IMR-90 (cell line): ENCODE results near the gene ELAVL1. TPM values are rescaled to one million over a fixed set of nuclear protein-coding genes. Genes with fewer than 3 reads are reported as not detected.

Experiments
- ATAC-seq: fragments of 200-7000 bp; cut with Tn5 transposase; 2 replicates; pipeline ENCODE4 v1.9.1; 2020; ENCODE audit warnings: low read depth, mild to moderate bottlenecking, moderate library complexity
- BruUV-seq: library from RNA; stranded (reverse); fragments of 400-500 nt; replicated peaks from 2 replicates; lab custom pipeline; 2021; lab: Mats Ljungman, UMichigan
- CTCF ChIA-PET: fragments of 300-600 bp; formaldehyde crosslinking; extraction: SDS; loops from one replicate; lab custom pipeline; 2021; ENCODE audit warnings: antibody characterized with exemption; lab: Yijun Ruan, JAX
- POLR2A ChIA-PET: fragments of 300-600 bp; sonication (Branson Sonifier 250); formaldehyde crosslinking; loops from one replicate; lab custom pipeline; 2022; ENCODE audit warnings: antibody characterized with exemption; ENCODE audit not compliant: unreplicated experiment; lab: Charles Lee
- DNase-seq: peaks from one replicate; pipeline ENCODE4 v3.0.0; 2013
- H2AFZ ChIP-seq: replicated peaks from 2 replicates; pipeline ENCODE3; 2013; ENCODE audit warnings: low read length, mild to moderate bottlenecking; ENCODE audit not compliant: poor library complexity
- H2AK5ac ChIP-seq: 2 replicates; pipeline ENCODE4 v1.6.1; 2013; ENCODE audit warnings: low read depth, low read length, inconsistent platforms
- H2AK9ac ChIP-seq: replicated peaks from 2 replicates; pipeline ENCODE3; 2013; ENCODE audit warnings: mild to moderate bottlenecking, low read depth, low read length, moderate library complexity; ENCODE audit not compliant: poor library complexity
- H2BK120ac ChIP-seq: 2 replicates; pipeline ENCODE4 v1.6.1; 2013; ENCODE audit warnings: low read depth, low read length, inconsistent platforms
- H2BK15ac ChIP-seq: 3 replicates; pipeline ENCODE4 v1.6.1; 2013; ENCODE audit warnings: low read depth, low read length, inconsistent platforms
- H2BK20ac ChIP-seq: 2 replicates; pipeline ENCODE4 v1.6.1; 2013; ENCODE audit warnings: low read depth, mild to moderate bottlenecking, inconsistent platforms, low read length, moderate library complexity
- H2BK5ac ChIP-seq: 2 replicates; pipeline ENCODE4 v1.6.1; 2013; ENCODE audit warnings: mild to moderate bottlenecking, low read depth, low read length, inconsistent platforms; ENCODE audit not compliant: poor library complexity, severe bottlenecking
- H3K14ac ChIP-seq: replicated peaks from 2 replicates; pipeline ENCODE4 v1.6.1; 2013; ENCODE audit warnings: low read depth, low read length, inconsistent platforms
- H3K18ac ChIP-seq: 2 replicates; pipeline ENCODE4 v1.6.1; 2013; ENCODE audit warnings: low read depth, low read length, control low read depth
- H3K23ac ChIP-seq: 2 replicates; pipeline ENCODE4 v1.6.1; 2013; ENCODE audit warnings: low read depth, low read length, inconsistent platforms
- H3K27ac ChIP-seq: 2 replicates; pipeline ENCODE4 v1.5.1; 2013; ENCODE audit warnings: mild to moderate bottlenecking, control low read depth, low read length; ENCODE audit not compliant: insufficient read depth
- H3K27me3 ChIP-seq: 2 replicates; pipeline ENCODE4 v1.6.1; 2013; ENCODE audit warnings: low read length; ENCODE audit not compliant: control insufficient read depth, insufficient read depth
- H3K36me3 ChIP-seq: 2 replicates; pipeline ENCODE4 v1.6.1; 2013; ENCODE audit warnings: low read length, mixed read lengths; ENCODE audit not compliant: control insufficient read depth, insufficient read depth
- H3K4ac ChIP-seq: 2 replicates; pipeline ENCODE4 v1.6.1; 2013; ENCODE audit warnings: low read depth, low read length, inconsistent platforms
- H3K4me1 ChIP-seq: 2 replicates; pipeline ENCODE4 v1.6.1; 2013; ENCODE audit warnings: low read length, mixed read lengths; ENCODE audit not compliant: control insufficient read depth, insufficient read depth
- H3K4me2 ChIP-seq: 2 replicates; pipeline ENCODE4 v1.6.1; 2013; ENCODE audit warnings: low read depth, mild to moderate bottlenecking, control low read depth, low read length, moderate library complexity
- H3K4me3 ChIP-seq: 2 replicates; pipeline ENCODE4 v1.5.1; 2013; ENCODE audit warnings: low read depth, mild to moderate bottlenecking, control low read depth, low read length, moderate library complexity; ENCODE audit not compliant: insufficient read depth
- H3K56ac ChIP-seq: 2 replicates; pipeline ENCODE4 v1.6.1; 2013; ENCODE audit warnings: low read length, inconsistent platforms; ENCODE audit not compliant: insufficient read depth; ENCODE audit errors: extremely low read depth
- H3K79me1 ChIP-seq, 2 experiments: 2 replicates each; pipeline ENCODE4 v1.6.1; 2013; ENCODE audit warnings: low read length in 2 of 2, inconsistent platforms in 1 of 2, low read depth in 1 of 2
- H3K9ac ChIP-seq: 2 replicates; pipeline ENCODE4 v1.6.1; 2013; ENCODE audit warnings: low read depth, low read length, control low read depth
- H3K9me1 ChIP-seq: 2 replicates; pipeline ENCODE4 v1.6.1; 2013; ENCODE audit warnings: low read length, inconsistent platforms; ENCODE audit not compliant: insufficient read depth
- H3K9me3 ChIP-seq: 2 replicates; pipeline ENCODE4 v1.6.1; 2013; ENCODE audit warnings: low read length; ENCODE audit not compliant: control insufficient read depth, insufficient read depth
- H4K20me1 ChIP-seq: 2 replicates; pipeline ENCODE4 v1.6.1; 2013; ENCODE audit warnings: low read length, inconsistent platforms; ENCODE audit not compliant: insufficient read depth
- H4K5ac ChIP-seq: 2 replicates; pipeline ENCODE4 v1.6.1; 2013; ENCODE audit warnings: mild to moderate bottlenecking, low read depth, low read length, control low read depth
- H4K8ac ChIP-seq, 2 experiments: 2 replicates each; pipeline ENCODE4 v1.6.1; 2013; ENCODE audit warnings: low read depth in 2 of 2, low read length in 2 of 2, control low read depth in 1 of 2, inconsistent platforms in 1 of 2
- H4K91ac ChIP-seq: 2 replicates; pipeline ENCODE4 v1.6.1; 2013; ENCODE audit warnings: low read depth, low read length, inconsistent platforms; ENCODE audit not compliant: insufficient read depth
- BHLHE40 ChIP-seq: fragments of 150-350 bp; IDR thresholded peaks from 2 replicates; pipeline ENCODE4 v1.6.1; 2016; ENCODE audit warnings: mild to moderate bottlenecking, low read depth, low read length
- CEBPB ChIP-seq: IDR thresholded peaks from 2 replicates; pipeline ENCODE4 v1.6.1; 2012; ENCODE audit warnings: low read depth, low read length, improper control_type of control experiment
- CHD1 ChIP-seq: IDR thresholded peaks from 2 replicates; pipeline ENCODE4 v1.6.1; 2012; ENCODE audit warnings: low read depth, low read length, improper control_type of control experiment
- CTCF ChIP-seq: conservative IDR thresholded peaks from 2 replicates; pipeline ENCODE4 v1.5.1; 2012; ENCODE audit warnings: mild to moderate bottlenecking, low read depth, low read length, improper control_type of control experiment
- ELK1 ChIP-seq: fragments of 150-350 bp; IDR thresholded peaks from 2 replicates; pipeline ENCODE4 v1.6.1; 2016; ENCODE audit warnings: low read depth, mild to moderate bottlenecking, low read length, moderate library complexity, borderline replicate concordance
- FOS ChIP-seq: fragments of 150-350 bp; IDR thresholded peaks from 2 replicates; pipeline ENCODE4 v1.6.1; 2016; ENCODE audit warnings: low read depth, low read length
- MAFK ChIP-seq: IDR thresholded peaks from 2 replicates; pipeline ENCODE4 v1.6.1; 2012; ENCODE audit warnings: low read depth, low read length, improper control_type of control experiment
- MAZ ChIP-seq: IDR thresholded peaks from 2 replicates; pipeline ENCODE4 v1.6.1; 2012; ENCODE audit warnings: low read depth, mild to moderate bottlenecking, low read length, improper control_type of control experiment, moderate library complexity, borderline replicate concordance
- MXI1 ChIP-seq: IDR thresholded peaks from 2 replicates; pipeline ENCODE4 v1.6.1; 2012; ENCODE audit warnings: low read depth, mild to moderate bottlenecking, low read length, moderate library complexity, borderline replicate concordance
- NFE2L2 ChIP-seq: fragments of 150-350 bp; IDR thresholded peaks from 2 replicates; pipeline ENCODE4 v1.6.1; 2016; ENCODE audit warnings: low read depth, mild to moderate bottlenecking, low read length
- POLR2A ChIP-seq: IDR thresholded peaks from 2 replicates; pipeline ENCODE4 v1.6.1; 2012; ENCODE audit warnings: mild to moderate bottlenecking, low read depth, low read length
- RAD21 ChIP-seq: IDR thresholded peaks from 2 replicates; pipeline ENCODE4 v1.6.1; 2012; ENCODE audit warnings: low read length, improper control_type of control experiment
- RCOR1 ChIP-seq: IDR thresholded peaks from 2 replicates; pipeline ENCODE4 v1.6.1; 2012; ENCODE audit warnings: mild to moderate bottlenecking, low read length, improper control_type of control experiment; ENCODE audit not compliant: insufficient replicate concordance
- RFX5 ChIP-seq: IDR thresholded peaks from 2 replicates; pipeline ENCODE4 v1.8.0; 2012; ENCODE audit warnings: low read depth, mild to moderate bottlenecking, low read length, moderate library complexity
- SMC3 ChIP-seq: fragments of 150-350 bp; IDR thresholded peaks from 2 replicates; pipeline ENCODE4 v1.6.1; 2016; ENCODE audit warnings: low read depth, mild to moderate bottlenecking, antibody characterized with exemption, low read length, moderate library complexity
- WGBS, 2 experiments: methylation state at CpG; one replicate each; pipeline versions ENCODE4 v1.1.5 to v1.1.7; 2013; ENCODE audit warnings: missing lambda C conversion rate in 2 of 2; ENCODE audit not compliant: insufficient read length in 1 of 2; ENCODE audit errors: extremely low coverage in 2 of 2; 5-methylcytosine and 5-hydroxymethylcytosine counted together
- dilution Hi-C: fragments of 300-500 bp; cut with HindIII; formaldehyde crosslinking; loops from one replicate; pipeline ENCODE4 v1.14.3; 2018; ENCODE audit warnings: low sequenced_read_pairs; ENCODE audit not compliant: unreplicated experiment
- in situ Hi-C: fragments of 300-500 bp; cut with MboI; formaldehyde crosslinking; loops from 3 replicates; pipeline ENCODE4 v1.14.3; 2019; ENCODE audit warnings: low sequenced_read_pairs, inconsistent platforms, mixed read lengths
- intact Hi-C: fragments of 100-400 bp; cut with micrococcal nuclease; formaldehyde crosslinking; loops from 2 replicates; pipeline ENCODE4 v1.10.0; 2022
- polyA plus RNA-seq, 3 experiments: library from polyadenylated mRNA; depleted of rRNA; stranded (reverse); fragments of >200 nt; gene quantifications; 2 replicates each; pipeline ENCODE4 v1.2.3, GENCODE V29; 2012; ENCODE audit warnings: low replicate concordance in 1 of 3
- total RNA-seq: library from RNA; depleted of rRNA; stranded (reverse); fragments of >200 nt; gene quantifications from 2 replicates; pipeline ENCODE4 v1.2.3, GENCODE V29; 2012
- TF ChIP-seq, protein P1 (sequence below): fragments of 150-350 bp; IDR thresholded peaks from 2 replicates; pipeline ENCODE4 v1.6.1; 2017; ENCODE audit warnings: mild to moderate bottlenecking, antibody characterized with exemption, low read length, low read depth

ELAVL1 gene
- total and polyA plus RNA-seq, 2 of the 4 experiments (the other 2 are of a cell fraction), result 55.6 to 59.0 TPM

DNA sequence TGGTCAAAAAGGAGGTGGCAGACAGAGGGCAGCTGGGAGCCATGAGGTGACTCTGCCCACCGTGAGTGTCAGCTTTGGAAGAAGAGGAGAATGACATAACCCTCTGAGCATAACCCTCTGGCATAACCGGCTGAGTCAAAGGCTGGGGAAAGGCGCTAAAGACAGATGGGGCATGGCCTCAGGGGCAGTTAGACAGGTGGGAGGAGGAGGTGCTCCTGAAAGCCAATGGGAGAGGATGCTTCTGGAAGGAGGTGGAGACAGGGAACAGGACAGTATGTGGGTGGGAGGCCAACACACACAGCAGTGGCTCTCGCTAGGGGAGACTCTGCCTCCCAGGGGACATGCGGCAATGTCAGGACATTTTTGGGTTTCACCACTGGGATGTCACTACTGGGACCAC lies 17.1 kb downstream of the ELAVL1 start:
- dilution Hi-C loops (no loop called here), intact Hi-C loops (no loop called here), in situ Hi-C loops (no loop called here)
- ChIA-PET POLR2A (no interaction called here), CTCF (interaction anchor here (0.5 to 1.2 kb wide), 2 partner anchors 14 to 23 kb away, joined by 3 to 5 read pairs; no protein-coding TSS in a partner anchor)
- Histone ChIP-seq H2AK5ac (peak overlapping the region; percentile 39; the same call in 1 of the 2 replicates), H3K9me1 (peaks cover 34% of the 10 kb centered on the region), H2BK20ac (no peak overlapping the region), H3K27me3 (no peaks in the 10 kb centered on the region), H2BK120ac (no peak overlapping the region), H4K5ac (no peak overlapping the region), H3K56ac (no peak overlapping the region), H4K20me1 (peaks cover 92% of the 10 kb centered on the region), H3K9me3 (no peaks in the 10 kb centered on the region), H3K4me2 (no peak overlapping the region), H3K4ac (no peak overlapping the region; the same call in 1 of the 2 replicates), H3K79me1 (peaks cover 45 to 85% of the 10 kb centered on the region in 2 experiments), H2BK5ac (no peak overlapping the region), H3K14ac (no peak overlapping the region), H3K36me3 (peaks cover 57% of the 10 kb centered on the region), H2BK15ac (no peak overlapping the region), H4K91ac (no peak overlapping the region), H3K4me1 (peaks cover 18% of the 10 kb centered on the region), H2AFZ (no peak overlapping the region), H3K18ac (no peak overlapping the region), H3K27ac (no peak overlapping the region), H4K8ac (no peak overlapping the region), H3K4me3 (no peak overlapping the region), H3K9ac (no peak overlapping the region), H3K23ac (no peak overlapping the region), H2AK9ac (no peak overlapping the region)
- no peak for ATAC-seq
- no TSS peak for BruUV-seq
- DNase-seq, result no peak
- TF ChIP-seq, protein P1, sequence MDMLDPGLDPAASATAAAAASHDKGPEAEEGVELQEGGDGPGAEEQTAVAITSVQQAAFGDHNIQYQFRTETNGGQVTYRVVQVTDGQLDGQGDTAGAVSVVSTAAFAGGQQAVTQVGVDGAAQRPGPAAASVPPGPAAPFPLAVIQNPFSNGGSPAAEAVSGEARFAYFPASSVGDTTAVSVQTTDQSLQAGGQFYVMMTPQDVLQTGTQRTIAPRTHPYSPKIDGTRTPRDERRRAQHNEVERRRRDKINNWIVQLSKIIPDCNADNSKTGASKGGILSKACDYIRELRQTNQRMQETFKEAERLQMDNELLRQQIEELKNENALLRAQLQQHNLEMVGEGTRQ, result no peak
- TF ChIP-seq MAZ (no peak), BHLHE40 (no peak), RFX5 (no peak), POLR2A (no peak), FOS (no peak), CEBPB (no peak), ELK1 (no peak), MXI1 (no peak), NFE2L2 (no peak), CHD1 (no peak), CTCF (no peak), MAFK (no peak), RCOR1 (no peak), RAD21 (no peak), SMC3 (no peak)
- WGBS, 2 experiments, result 83% methylated on average over 3 of the region's 5 CpGs; no CpG with 5 or more reads in 1 of the 2 experiments
